Fibroblast of villous mesenchyme (primary cell): ENCODE results near the gene PRLHR. TPM values are rescaled to one million over a fixed set of nuclear protein-coding genes. Genes with fewer than 3 reads are reported as not detected.

Experiments
- DNase-seq: peaks from one replicate; pipeline ENCODE4 v3.0.0-alpha.2; 2010; ENCODE audit warnings: low read depth
- H3K4me3 ChIP-seq: 2 replicates; pipeline ENCODE4 v1.5.1; 2011; ENCODE audit warnings: low read depth, mild to moderate bottlenecking, low read length
- CTCF ChIP-seq: IDR thresholded peaks from 2 replicates; pipeline ENCODE4 v1.5.1; 2012; ENCODE audit warnings: low read depth, mild to moderate bottlenecking, low read length; ENCODE audit not compliant: insufficient read depth
- total RNA-seq: library from RNA; depleted of rRNA; stranded (reverse); fragments of >200 nt; gene quantifications from 2 replicates; pipeline ENCODE4 v1.2.3, GENCODE V29; 2012

The PRLHR gene
- total RNA-seq, 1 donor: not detected

- H3K4me3 ChIP-seq: no peak overlapping the region
- no peak for DNase-seq
- TF ChIP-seq CTCF: no peak
These were observed 11.8 kb downstream of the PRLHR start for GRCh38 chr10:118583611-118584010.

- no peak overlapping the region for H3K4me3 ChIP-seq
- DNase-seq: no peak
- no peak for TF ChIP-seq CTCF
These were observed 12.9 kb downstream of the PRLHR start for GRCh38 chr10:118582511-118582910.

GRCh38 chr10:118581340-118581739 lies 14.1 kb downstream of the PRLHR start:
- H3K4me3 ChIP-seq: no peak overlapping the region
- no peak for DNase-seq
- TF ChIP-seq CTCF: no peak

- no peak for DNase-seq
- no peak overlapping the region for H3K4me3 ChIP-seq
- no peak for TF ChIP-seq CTCF
These were observed 14.7 kb downstream of the PRLHR start for GRCh38 chr10:118580702-118581101.

GRCh38 chr10:118573512-118573911 lies 21.9 kb downstream of the PRLHR start:
- no peak for TF ChIP-seq CTCF
- no peak overlapping the region for H3K4me3 ChIP-seq
- no peak for DNase-seq

GRCh38 chr10:118572256-118573041 lies 23.0 kb downstream of the PRLHR start:
- TF ChIP-seq CTCF: no peak
- DNase-seq: no peak
- H3K4me3 ChIP-seq: no peak overlapping the region

- DNase-seq: peak; percentile 5
- no peak for TF ChIP-seq CTCF
- H3K4me3 ChIP-seq: no peak overlapping the region
These were observed 24.3 kb downstream of the PRLHR start for GRCh38 chr10:118571123-118571522.
